GM23338 (cell line): ENCODE results near the gene AQP12B. TPM values are rescaled to one million over a fixed set of nuclear protein-coding genes. Genes with fewer than 3 reads are reported as not detected.

ENCODE experiments used
- ATAC-seq: fragments of 200-7000 bp; cut with Tn5 transposase; 3 replicates; pipeline ENCODE4 v1.9.1; 2020
- DNase-seq: peaks from one replicate; pipeline ENCODE4 v3.0.0-alpha.2; 2015; ENCODE audit warnings: low spot score
- H2AFZ ChIP-seq: fragments of 200-600 bp; sonication (generic); 2 replicates; pipeline ENCODE4 v1.8.0; 2016; ENCODE audit warnings: antibody characterized with exemption, mild to moderate bottlenecking, moderate library complexity
- H3F3A ChIP-seq: fragments of 200-600 bp; sonication (generic); replicated peaks from 2 replicates; pipeline ENCODE4 v1.8.0; 2017; ENCODE audit warnings: antibody characterized with exemption, mixed run types, low read depth
- H3K27ac ChIP-seq: fragments of 200-600 bp; sonication (generic); 2 replicates; pipeline ENCODE4 v1.6.1; 2016; ENCODE audit warnings: low read depth
- H3K27me3 ChIP-seq: fragments of 200-600 bp; sonication (generic); 2 replicates; pipeline ENCODE4 v1.8.0; 2016; ENCODE audit warnings: mild to moderate bottlenecking, mixed run types, moderate library complexity; ENCODE audit not compliant: insufficient read depth
- H3K36me3 ChIP-seq: fragments of 200-600 bp; sonication (generic); 2 replicates; pipeline ENCODE4 v1.8.0; 2016; ENCODE audit warnings: mild to moderate bottlenecking; ENCODE audit not compliant: insufficient read depth
- H3K4me1 ChIP-seq: fragments of 200-600 bp; sonication (generic); 2 replicates; pipeline ENCODE4 v1.8.0; 2016; ENCODE audit warnings: mild to moderate bottlenecking, moderate library complexity; ENCODE audit not compliant: insufficient read depth
- H3K4me2 ChIP-seq: fragments of 200-600 bp; sonication (generic); 2 replicates; pipeline ENCODE4 v1.7.1; 2017; ENCODE audit warnings: mixed run types
- H3K4me3 ChIP-seq: fragments of 200-600 bp; sonication (generic); 2 replicates; pipeline ENCODE4 v1.6.1; 2016; ENCODE audit warnings: mixed run types
- H3K79me2 ChIP-seq: fragments of 200-600 bp; sonication (generic); replicated peaks from 2 replicates; pipeline ENCODE4 v1.8.0; 2017; ENCODE audit warnings: mild to moderate bottlenecking; ENCODE audit not compliant: insufficient read depth
- H3K9me2 ChIP-seq: fragments of 200-600 bp; sonication (generic); 2 replicates; pipeline ENCODE4 v1.8.0; 2017; ENCODE audit not compliant: insufficient read depth
- H4K20me1 ChIP-seq: fragments of 200-600 bp; sonication (generic); replicated peaks from 2 replicates; pipeline ENCODE4 v1.8.0; 2017; ENCODE audit warnings: mild to moderate bottlenecking; ENCODE audit not compliant: insufficient read depth
- H3K27ac Mint-ChIP-seq: 2 replicates; pipeline ENCODE4 v1.8.0; 2020; ENCODE audit warnings: inconsistent platforms, mild to moderate bottlenecking, moderate library complexity, mixed read lengths
- H3K27me3 Mint-ChIP-seq: 3 replicates; pipeline ENCODE4 v1.8.0; 2022; ENCODE audit warnings: low read depth, mild to moderate bottlenecking, moderate library complexity, mixed read lengths, inconsistent platforms; ENCODE audit not compliant: insufficient read depth, poor library complexity
- H3K36me3 Mint-ChIP-seq: 3 replicates; pipeline ENCODE4 v1.8.0; 2021; ENCODE audit warnings: low read depth, mild to moderate bottlenecking, inconsistent platforms, moderate library complexity, mixed read lengths
- H3K4me1 Mint-ChIP-seq: 3 replicates; pipeline ENCODE4 v1.8.0; 2020; ENCODE audit warnings: mild to moderate bottlenecking, inconsistent platforms, mixed read lengths
- H3K4me3 Mint-ChIP-seq: 3 replicates; pipeline ENCODE4 v1.8.0; 2021; ENCODE audit warnings: moderate library complexity, mild to moderate bottlenecking, inconsistent platforms, mixed read lengths
- H3K9me3 Mint-ChIP-seq: 3 replicates; pipeline ENCODE4 v1.8.0; 2020; ENCODE audit warnings: moderate library complexity, mild to moderate bottlenecking, inconsistent platforms, mixed read lengths
- CREB1 ChIP-seq: fragments of 250-450 bp; sonication (Bioruptor Pico); IDR thresholded peaks from 2 replicates; pipeline ENCODE4 v1.5.0; 2020; ENCODE audit warnings: low read depth, mild to moderate bottlenecking, moderate library complexity
- CTCF ChIP-seq, 2 experiments: fragments of 200-600 bp in 1 of 2; sonication (generic) in 1 of 2; conservative IDR thresholded peaks; 2 replicates each; pipeline versions ENCODE4 v1.5.1 to v1.6.1; 2016 to 2017; ENCODE audit warnings: antibody characterized with exemption in 2 of 2, low read depth in 2 of 2, mild to moderate bottlenecking in 2 of 2, moderate library complexity in 1 of 2
- EZH2 ChIP-seq: fragments of 200-600 bp; sonication (generic); IDR thresholded peaks from one replicate; pipeline ENCODE4 v1.8.0; 2017; ENCODE audit warnings: antibody characterized with exemption, mild to moderate bottlenecking, low read depth; ENCODE audit not compliant: unreplicated experiment
- EZH2phosphoT487 ChIP-seq: fragments of 200-600 bp; sonication (generic); IDR thresholded peaks from one replicate; pipeline ENCODE4 v1.8.1; 2018; ENCODE audit warnings: antibody characterized with exemption; ENCODE audit not compliant: unreplicated experiment
- JUNB ChIP-seq: IDR thresholded peaks from one replicate; pipeline ENCODE4 v1.6.1; 2016; ENCODE audit warnings: antibody characterized with exemption; ENCODE audit not compliant: unreplicated experiment
- NANOG ChIP-seq: IDR thresholded peaks from 2 replicates; pipeline ENCODE4 v1.6.1; 2016; ENCODE audit warnings: antibody characterized with exemption, borderline replicate concordance
- STAT1 ChIP-seq: IDR thresholded peaks from one replicate; pipeline ENCODE4 v1.6.1; 2016; ENCODE audit warnings: antibody characterized with exemption; ENCODE audit not compliant: unreplicated experiment
- ZNF114 ChIP-seq: fragments of 250-450 bp; sonication (Bioruptor Pico); IDR thresholded peaks from 2 replicates; pipeline ENCODE4 v1.5.0; 2020; ENCODE audit warnings: mild to moderate bottlenecking, moderate library complexity
- ZNF331 ChIP-seq: fragments of 250-450 bp; sonication (Bioruptor Pico); IDR thresholded peaks from 2 replicates; pipeline ENCODE4 v1.5.0; 2020; ENCODE audit warnings: low read depth, mild to moderate bottlenecking, moderate library complexity
- polyA plus RNA-seq: library from polyadenylated mRNA; unstranded; fragments of >200 nt; fragmentation: Nextera tagmentation; extraction: Ambion mirVana; gene quantifications from 2 replicates; pipeline ENCODE4 v1.2.1, GENCODE V29; 2016
- total RNA-seq: library from RNA; depleted of rRNA; stranded (reverse); fragments of >200 nt; shearing (Covaris generic); gene quantifications from 2 replicates; pipeline ENCODE4 v1.2.3, GENCODE V29; 2014
- TF ChIP-seq, protein P1 (sequence below): IDR thresholded peaks from 2 replicates; pipeline ENCODE4 v1.6.1; 2016; ENCODE audit warnings: antibody characterized with exemption
- TF ChIP-seq, protein P2 (sequence below): IDR thresholded peaks from one replicate; pipeline ENCODE4 v1.6.1; 2018; ENCODE audit warnings: antibody characterized with exemption; ENCODE audit not compliant: unreplicated experiment
- TF ChIP-seq, protein P3 (sequence below): fragments of 250-450 bp; sonication (Bioruptor Pico); IDR thresholded peaks from 2 replicates; pipeline ENCODE4 v1.5.0; 2020; ENCODE audit warnings: mild to moderate bottlenecking, moderate library complexity

AQP12B gene
- total and polyA plus RNA-seq, 2 experiments from 2014 or later = not detected

GRCh38 chr2:240687741-240688552, 5.3 kb upstream of the AQP12B start:
- Mint-ChIP-seq H3K4me1 (peaks cover 2% of the 10 kb centered on the region; the same call in 1 of the 3 replicates), H3K9me3 (no peaks in the 10 kb centered on the region), H3K36me3 (no peaks in the 10 kb centered on the region), H3K27me3 (peaks cover 4% of the 10 kb centered on the region), H3K27ac (no peak overlapping the region), H3K4me3 (no peak overlapping the region)
- H4K20me1 ChIP-seq = no peaks in the 10 kb centered on the region
- DNase-seq (no peak), ATAC-seq (no peak)
- no peaks in the 10 kb centered on the region for H3F3A ChIP-seq
- no peak overlapping the region for H2AFZ ChIP-seq
- no peaks in the 10 kb centered on the region for H3K79me2 ChIP-seq
- no peaks in the 10 kb centered on the region for H3K36me3 ChIP-seq
- no peak overlapping the region for H3K4me2 ChIP-seq
- TF ChIP-seq, protein P1, sequence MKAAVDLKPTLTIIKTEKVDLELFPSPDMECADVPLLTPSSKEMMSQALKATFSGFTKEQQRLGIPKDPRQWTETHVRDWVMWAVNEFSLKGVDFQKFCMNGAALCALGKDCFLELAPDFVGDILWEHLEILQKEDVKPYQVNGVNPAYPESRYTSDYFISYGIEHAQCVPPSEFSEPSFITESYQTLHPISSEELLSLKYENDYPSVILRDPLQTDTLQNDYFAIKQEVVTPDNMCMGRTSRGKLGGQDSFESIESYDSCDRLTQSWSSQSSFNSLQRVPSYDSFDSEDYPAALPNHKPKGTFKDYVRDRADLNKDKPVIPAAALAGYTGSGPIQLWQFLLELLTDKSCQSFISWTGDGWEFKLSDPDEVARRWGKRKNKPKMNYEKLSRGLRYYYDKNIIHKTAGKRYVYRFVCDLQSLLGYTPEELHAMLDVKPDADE = no peak
- TF ChIP-seq CREB1 (CRISPR knock-in tag) (no peak), NANOG (no peak), ZNF331 (CRISPR knock-in tag) (no peak), EZH2phosphoT487 (no peak), EZH2 (no peak), STAT1 (no peak), JUNB (no peak), CTCF (conservative IDR thresholded peaks at IDR 0.05; ENCODE audit: low read depth in 2 of 2) (no peak), ZNF114 (CRISPR knock-in tag) (no peak)
- TF ChIP-seq, protein P2, sequence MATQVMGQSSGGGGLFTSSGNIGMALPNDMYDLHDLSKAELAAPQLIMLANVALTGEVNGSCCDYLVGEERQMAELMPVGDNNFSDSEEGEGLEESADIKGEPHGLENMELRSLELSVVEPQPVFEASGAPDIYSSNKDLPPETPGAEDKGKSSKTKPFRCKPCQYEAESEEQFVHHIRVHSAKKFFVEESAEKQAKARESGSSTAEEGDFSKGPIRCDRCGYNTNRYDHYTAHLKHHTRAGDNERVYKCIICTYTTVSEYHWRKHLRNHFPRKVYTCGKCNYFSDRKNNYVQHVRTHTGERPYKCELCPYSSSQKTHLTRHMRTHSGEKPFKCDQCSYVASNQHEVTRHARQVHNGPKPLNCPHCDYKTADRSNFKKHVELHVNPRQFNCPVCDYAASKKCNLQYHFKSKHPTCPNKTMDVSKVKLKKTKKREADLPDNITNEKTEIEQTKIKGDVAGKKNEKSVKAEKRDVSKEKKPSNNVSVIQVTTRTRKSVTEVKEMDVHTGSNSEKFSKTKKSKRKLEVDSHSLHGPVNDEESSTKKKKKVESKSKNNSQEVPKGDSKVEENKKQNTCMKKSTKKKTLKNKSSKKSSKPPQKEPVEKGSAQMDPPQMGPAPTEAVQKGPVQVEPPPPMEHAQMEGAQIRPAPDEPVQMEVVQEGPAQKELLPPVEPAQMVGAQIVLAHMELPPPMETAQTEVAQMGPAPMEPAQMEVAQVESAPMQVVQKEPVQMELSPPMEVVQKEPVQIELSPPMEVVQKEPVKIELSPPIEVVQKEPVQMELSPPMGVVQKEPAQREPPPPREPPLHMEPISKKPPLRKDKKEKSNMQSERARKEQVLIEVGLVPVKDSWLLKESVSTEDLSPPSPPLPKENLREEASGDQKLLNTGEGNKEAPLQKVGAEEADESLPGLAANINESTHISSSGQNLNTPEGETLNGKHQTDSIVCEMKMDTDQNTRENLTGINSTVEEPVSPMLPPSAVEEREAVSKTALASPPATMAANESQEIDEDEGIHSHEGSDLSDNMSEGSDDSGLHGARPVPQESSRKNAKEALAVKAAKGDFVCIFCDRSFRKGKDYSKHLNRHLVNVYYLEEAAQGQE = no peak
- TF ChIP-seq, protein P3, sequence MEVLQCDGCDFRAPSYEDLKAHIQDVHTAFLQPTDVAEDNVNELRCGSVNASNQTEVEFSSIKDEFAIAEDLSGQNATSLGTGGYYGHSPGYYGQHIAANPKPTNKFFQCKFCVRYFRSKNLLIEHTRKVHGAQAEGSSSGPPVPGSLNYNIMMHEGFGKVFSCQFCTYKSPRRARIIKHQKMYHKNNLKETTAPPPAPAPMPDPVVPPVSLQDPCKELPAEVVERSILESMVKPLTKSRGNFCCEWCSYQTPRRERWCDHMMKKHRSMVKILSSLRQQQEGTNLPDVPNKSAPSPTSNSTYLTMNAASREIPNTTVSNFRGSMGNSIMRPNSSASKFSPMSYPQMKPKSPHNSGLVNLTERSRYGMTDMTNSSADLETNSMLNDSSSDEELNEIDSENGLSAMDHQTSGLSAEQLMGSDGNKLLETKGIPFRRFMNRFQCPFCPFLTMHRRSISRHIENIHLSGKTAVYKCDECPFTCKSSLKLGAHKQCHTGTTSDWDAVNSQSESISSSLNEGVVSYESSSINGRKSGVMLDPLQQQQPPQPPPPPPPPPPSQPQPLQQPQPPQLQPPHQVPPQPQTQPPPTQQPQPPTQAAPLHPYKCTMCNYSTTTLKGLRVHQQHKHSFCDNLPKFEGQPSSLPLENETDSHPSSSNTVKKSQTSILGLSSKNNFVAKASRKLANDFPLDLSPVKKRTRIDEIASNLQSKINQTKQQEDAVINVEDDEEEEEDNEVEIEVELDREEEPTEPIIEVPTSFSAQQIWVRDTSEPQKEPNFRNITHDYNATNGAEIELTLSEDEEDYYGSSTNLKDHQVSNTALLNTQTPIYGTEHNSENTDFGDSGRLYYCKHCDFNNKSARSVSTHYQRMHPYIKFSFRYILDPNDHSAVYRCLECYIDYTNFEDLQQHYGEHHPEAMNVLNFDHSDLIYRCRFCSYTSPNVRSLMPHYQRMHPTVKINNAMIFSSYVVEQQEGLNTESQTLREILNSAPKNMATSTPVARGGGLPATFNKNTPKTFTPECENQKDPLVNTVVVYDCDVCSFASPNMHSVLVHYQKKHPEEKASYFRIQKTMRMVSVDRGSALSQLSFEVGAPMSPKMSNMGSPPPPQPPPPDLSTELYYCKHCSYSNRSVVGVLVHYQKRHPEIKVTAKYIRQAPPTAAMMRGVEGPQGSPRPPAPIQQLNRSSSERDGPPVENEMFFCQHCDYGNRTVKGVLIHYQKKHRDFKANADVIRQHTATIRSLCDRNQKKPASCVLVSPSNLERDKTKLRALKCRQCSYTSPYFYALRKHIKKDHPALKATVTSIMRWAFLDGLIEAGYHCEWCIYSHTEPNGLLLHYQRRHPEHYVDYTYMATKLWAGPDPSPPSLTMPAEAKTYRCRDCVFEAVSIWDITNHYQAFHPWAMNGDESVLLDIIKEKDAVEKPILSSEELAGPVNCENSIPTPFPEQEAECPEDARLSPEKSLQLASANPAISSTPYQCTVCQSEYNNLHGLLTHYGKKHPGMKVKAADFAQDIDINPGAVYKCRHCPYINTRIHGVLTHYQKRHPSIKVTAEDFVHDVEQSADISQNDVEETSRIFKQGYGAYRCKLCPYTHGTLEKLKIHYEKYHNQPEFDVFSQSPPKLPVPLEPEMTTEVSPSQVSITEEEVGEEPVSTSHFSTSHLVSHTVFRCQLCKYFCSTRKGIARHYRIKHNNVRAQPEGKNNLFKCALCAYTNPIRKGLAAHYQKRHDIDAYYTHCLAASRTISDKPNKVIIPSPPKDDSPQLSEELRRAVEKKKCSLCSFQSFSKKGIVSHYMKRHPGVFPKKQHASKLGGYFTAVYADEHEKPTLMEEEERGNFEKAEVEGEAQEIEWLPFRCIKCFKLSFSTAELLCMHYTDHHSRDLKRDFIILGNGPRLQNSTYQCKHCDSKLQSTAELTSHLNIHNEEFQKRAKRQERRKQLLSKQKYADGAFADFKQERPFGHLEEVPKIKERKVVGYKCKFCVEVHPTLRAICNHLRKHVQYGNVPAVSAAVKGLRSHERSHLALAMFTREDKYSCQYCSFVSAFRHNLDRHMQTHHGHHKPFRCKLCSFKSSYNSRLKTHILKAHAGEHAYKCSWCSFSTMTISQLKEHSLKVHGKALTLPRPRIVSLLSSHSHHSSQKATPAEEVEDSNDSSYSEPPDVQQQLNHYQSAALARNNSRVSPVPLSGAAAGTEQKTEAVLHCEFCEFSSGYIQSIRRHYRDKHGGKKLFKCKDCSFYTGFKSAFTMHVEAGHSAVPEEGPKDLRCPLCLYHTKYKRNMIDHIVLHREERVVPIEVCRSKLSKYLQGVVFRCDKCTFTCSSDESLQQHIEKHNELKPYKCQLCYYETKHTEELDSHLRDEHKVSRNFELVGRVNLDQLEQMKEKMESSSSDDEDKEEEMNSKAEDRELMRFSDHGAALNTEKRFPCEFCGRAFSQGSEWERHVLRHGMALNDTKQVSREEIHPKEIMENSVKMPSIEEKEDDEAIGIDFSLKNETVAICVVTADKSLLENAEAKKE (CRISPR knock-in tag) = no peak
- H3K27me3 ChIP-seq = no peaks in the 10 kb centered on the region
- no peak overlapping the region for H3K27ac ChIP-seq
- H3K4me3 ChIP-seq = no peak overlapping the region
- no peaks in the 10 kb centered on the region for H3K4me1 ChIP-seq
- H3K9me2 ChIP-seq = no peaks in the 10 kb centered on the region
